ENCODE data around the gene ZNF780A.

ZNF780A gene

DNA sequence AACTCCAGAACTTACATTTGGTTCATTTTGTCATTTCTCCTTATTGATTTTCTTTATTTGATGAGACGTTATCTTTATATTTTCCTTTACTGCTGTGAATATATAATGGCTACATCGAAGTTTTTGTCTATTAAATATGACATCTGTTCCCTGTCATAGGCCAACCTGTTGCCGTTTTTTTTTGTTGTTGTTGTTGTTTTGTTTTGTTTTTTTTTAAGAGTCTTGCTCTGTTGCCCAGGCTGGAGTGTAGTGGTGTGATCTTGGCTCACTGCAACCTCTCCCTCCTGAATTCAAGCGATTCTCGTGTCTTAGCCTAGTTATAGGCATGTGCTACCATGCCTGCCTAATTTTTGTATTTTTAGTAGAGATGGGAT lies 64.2 kb downstream of the ZNF780A start:
- TF ChIP-seq RAD21 (IDR thresholded peaks at IDR 0.05; ENCODE audit: low read depth) (no peak), FOXM1 (IDR thresholded peaks at IDR 0.05; ENCODE audit: borderline replicate concordance, low read depth) (no peak), EP300 (IDR thresholded peaks at IDR 0.05; ENCODE audit: borderline replicate concordance) (no peak), YY1 (IDR thresholded peaks at IDR 0.05; ENCODE audit: low read depth) (no peak), ZBTB7A (IDR thresholded peaks at IDR 0.05; ENCODE audit: low read depth) (no peak), TAF1 (IDR thresholded peaks at IDR 0.05; ENCODE audit: low read depth) (no peak), TEAD4 (IDR thresholded peaks at IDR 0.05) (no peak)
- TF ChIP-seq, protein P1, sequence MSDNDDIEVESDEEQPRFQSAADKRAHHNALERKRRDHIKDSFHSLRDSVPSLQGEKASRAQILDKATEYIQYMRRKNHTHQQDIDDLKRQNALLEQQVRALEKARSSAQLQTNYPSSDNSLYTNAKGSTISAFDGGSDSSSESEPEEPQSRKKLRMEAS (IDR thresholded peaks at IDR 0.05), result no peak
- TF ChIP-seq, protein P2, sequence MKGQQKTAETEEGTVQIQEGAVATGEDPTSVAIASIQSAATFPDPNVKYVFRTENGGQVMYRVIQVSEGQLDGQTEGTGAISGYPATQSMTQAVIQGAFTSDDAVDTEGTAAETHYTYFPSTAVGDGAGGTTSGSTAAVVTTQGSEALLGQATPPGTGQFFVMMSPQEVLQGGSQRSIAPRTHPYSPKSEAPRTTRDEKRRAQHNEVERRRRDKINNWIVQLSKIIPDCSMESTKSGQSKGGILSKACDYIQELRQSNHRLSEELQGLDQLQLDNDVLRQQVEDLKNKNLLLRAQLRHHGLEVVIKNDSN (IDR thresholded peaks at IDR 0.05), result no peak
- TF ChIP-seq, protein P3, sequence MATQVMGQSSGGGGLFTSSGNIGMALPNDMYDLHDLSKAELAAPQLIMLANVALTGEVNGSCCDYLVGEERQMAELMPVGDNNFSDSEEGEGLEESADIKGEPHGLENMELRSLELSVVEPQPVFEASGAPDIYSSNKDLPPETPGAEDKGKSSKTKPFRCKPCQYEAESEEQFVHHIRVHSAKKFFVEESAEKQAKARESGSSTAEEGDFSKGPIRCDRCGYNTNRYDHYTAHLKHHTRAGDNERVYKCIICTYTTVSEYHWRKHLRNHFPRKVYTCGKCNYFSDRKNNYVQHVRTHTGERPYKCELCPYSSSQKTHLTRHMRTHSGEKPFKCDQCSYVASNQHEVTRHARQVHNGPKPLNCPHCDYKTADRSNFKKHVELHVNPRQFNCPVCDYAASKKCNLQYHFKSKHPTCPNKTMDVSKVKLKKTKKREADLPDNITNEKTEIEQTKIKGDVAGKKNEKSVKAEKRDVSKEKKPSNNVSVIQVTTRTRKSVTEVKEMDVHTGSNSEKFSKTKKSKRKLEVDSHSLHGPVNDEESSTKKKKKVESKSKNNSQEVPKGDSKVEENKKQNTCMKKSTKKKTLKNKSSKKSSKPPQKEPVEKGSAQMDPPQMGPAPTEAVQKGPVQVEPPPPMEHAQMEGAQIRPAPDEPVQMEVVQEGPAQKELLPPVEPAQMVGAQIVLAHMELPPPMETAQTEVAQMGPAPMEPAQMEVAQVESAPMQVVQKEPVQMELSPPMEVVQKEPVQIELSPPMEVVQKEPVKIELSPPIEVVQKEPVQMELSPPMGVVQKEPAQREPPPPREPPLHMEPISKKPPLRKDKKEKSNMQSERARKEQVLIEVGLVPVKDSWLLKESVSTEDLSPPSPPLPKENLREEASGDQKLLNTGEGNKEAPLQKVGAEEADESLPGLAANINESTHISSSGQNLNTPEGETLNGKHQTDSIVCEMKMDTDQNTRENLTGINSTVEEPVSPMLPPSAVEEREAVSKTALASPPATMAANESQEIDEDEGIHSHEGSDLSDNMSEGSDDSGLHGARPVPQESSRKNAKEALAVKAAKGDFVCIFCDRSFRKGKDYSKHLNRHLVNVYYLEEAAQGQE (IDR thresholded peaks at IDR 0.05; ENCODE audit: low read depth), result no peak

DNA sequence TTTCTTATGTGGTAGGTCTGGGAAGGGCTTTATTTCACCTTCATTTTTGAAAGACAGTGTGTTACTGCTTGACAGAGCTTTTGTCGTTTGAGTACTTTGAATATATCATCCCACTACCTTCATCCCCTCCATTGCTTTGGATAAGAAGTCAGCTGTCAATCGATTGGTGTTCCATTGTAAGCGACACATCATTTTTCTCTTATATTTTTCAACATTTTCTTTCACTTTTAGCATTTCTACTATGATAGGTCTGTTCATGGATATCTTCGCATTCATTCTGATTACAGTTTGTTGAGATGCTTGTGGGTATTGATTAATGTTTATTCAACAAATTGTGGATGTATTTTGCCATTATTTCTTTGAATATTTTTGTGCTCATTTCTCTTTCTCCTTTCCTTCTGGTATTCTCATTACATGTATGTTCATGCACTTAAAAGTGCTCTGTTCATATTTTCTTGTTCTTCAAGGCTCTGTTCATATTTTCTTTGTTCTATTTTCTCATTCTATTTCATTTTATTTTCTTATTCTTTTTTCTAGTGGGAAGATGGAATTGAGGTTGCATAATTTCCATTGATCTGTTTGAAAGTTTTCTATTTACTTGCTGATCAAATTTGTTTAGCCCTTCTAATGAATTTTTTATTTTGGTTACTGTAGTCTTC lies 64.7 kb downstream of the ZNF780A start:
- TF ChIP-seq, protein P3 (IDR thresholded peaks at IDR 0.05; ENCODE audit: low read depth), result no peak
- TF ChIP-seq NFIC (IDR thresholded peaks at IDR 0.05), result no peak
- no peak for TF ChIP-seq TCF12 (IDR thresholded peaks at IDR 0.05; ENCODE audit: low read depth)
- TF ChIP-seq CEBPB (IDR thresholded peaks at IDR 0.05), result no peak
- TF ChIP-seq, protein P1 (IDR thresholded peaks at IDR 0.05), result no peak

DNA sequence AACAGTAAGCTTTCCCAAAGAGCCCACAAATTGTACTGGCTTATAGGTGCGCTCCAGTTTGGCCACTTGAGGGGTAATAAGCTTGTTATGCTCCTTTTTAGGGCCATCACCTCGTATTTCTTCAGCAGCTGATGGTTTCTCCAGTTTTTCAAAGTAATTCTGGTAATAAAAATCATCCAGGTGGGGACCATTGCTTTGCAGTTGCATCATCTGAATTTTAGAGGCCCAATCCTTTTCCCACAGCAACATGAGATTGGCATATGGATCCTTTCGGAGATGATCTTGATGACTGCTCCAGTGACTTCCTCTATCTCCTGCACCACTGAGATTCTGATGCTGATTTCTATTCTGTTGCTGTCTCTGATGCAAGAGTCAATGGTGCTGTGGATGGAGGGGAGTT lies 66.8 kb downstream of the ZNF780A start:
- TF ChIP-seq TEAD4 (IDR thresholded peaks at IDR 0.05) (no peak), ZBTB7A (IDR thresholded peaks at IDR 0.05; ENCODE audit: low read depth) (no peak), FOXM1 (IDR thresholded peaks at IDR 0.05; ENCODE audit: borderline replicate concordance, low read depth) (no peak), YY1 (IDR thresholded peaks at IDR 0.05; ENCODE audit: low read depth) (no peak), CREB1 (IDR thresholded peaks at IDR 0.05; ENCODE audit: low read depth) (no peak), EP300 (IDR thresholded peaks at IDR 0.05; ENCODE audit: borderline replicate concordance) (no peak), RAD21 (IDR thresholded peaks at IDR 0.05; ENCODE audit: low read depth) (no peak), TCF12 (IDR thresholded peaks at IDR 0.05; ENCODE audit: low read depth) (no peak)
- TF ChIP-seq, protein P3 (IDR thresholded peaks at IDR 0.05; ENCODE audit: low read depth), result no peak
- TF ChIP-seq, protein P2 (IDR thresholded peaks at IDR 0.05), result no peak
- TF ChIP-seq, protein P1 (IDR thresholded peaks at IDR 0.05), result no peak
